Neural cell (in vitro differentiated cells): ENCODE data around the gene PPP3CA.

Experiments used
- CTCF ChIP-seq: fragments of 450-650 bp; IDR thresholded peaks from 2 replicates; pipeline ENCODE4 v1.5.1; 2014; ENCODE audit warnings: antibody characterized with exemption, mild to moderate bottlenecking, moderate library complexity; ENCODE audit not compliant: poor library complexity, severe bottlenecking
- EP300 ChIP-seq: fragments of 450-650 bp; conservative IDR thresholded peaks from 2 replicates; pipeline ENCODE4 v1.6.1; 2014; ENCODE audit warnings: antibody characterized with exemption, mild to moderate bottlenecking, moderate library complexity; ENCODE audit not compliant: poor library complexity, severe bottlenecking
- EZH2 ChIP-seq: fragments of 200-600, 300-800 bp; shearing (Covaris generic), sonication (generic); IDR thresholded peaks from 2 replicates; pipeline ENCODE4 v1.6.1; 2014; ENCODE audit warnings: antibody characterized with exemption, low read length, borderline replicate concordance, mild to moderate bottlenecking; ENCODE audit not compliant: insufficient read depth, poor library complexity, severe bottlenecking
- MXI1 ChIP-seq: fragments of 450-650 bp; conservative IDR thresholded peaks from 2 replicates; pipeline ENCODE4 v1.6.1; 2014; ENCODE audit warnings: antibody characterized with exemption, mild to moderate bottlenecking; ENCODE audit not compliant: poor library complexity, severe bottlenecking
- POLR2AphosphoS5 ChIP-seq: IDR thresholded peaks from 2 replicates; pipeline ENCODE4 v1.6.1; 2012
- RAD21 ChIP-seq: fragments of 450-650 bp; conservative IDR thresholded peaks from 2 replicates; pipeline ENCODE4 v1.6.1; 2014; ENCODE audit warnings: antibody characterized with exemption, mild to moderate bottlenecking, moderate library complexity
- REST ChIP-seq: IDR thresholded peaks from 2 replicates; pipeline ENCODE4 v1.6.1; 2012; ENCODE audit warnings: borderline replicate concordance

GRCh38 chr4:101155945-101156344 is 191.4 kb downstream of the PPP3CA start:
- TF ChIP-seq REST (no peak), CTCF (no peak), MXI1 (no peak), EZH2 (no peak), POLR2AphosphoS5 (no peak), EP300 (no peak), RAD21 (no peak)
